HepG2 (cell line): Measurements from ENCODE around the gene SLC25A33. TPM values are rescaled to one million over a fixed set of nuclear protein-coding genes. Genes with fewer than 3 reads are reported as not detected.

ENCODE experiments used
- ATAC-seq: fragments of 200-7000 bp; cut with Tn5 transposase; 3 replicates; pipeline ENCODE4 v1.9.1; 2020; ENCODE audit warnings: mild to moderate bottlenecking, moderate library complexity
- BruUV-seq: library from RNA; stranded (reverse); fragments of 400-500 nt; replicated peaks from 2 replicates; lab custom pipeline; 2021; lab: Mats Ljungman, UMichigan
- CTCF ChIA-PET: fragments of 300-600 bp; formaldehyde crosslinking; extraction: SDS; loops from one replicate; lab custom pipeline; 2021; ENCODE audit warnings: low total read pairs, inconsistent platforms, low intra/inter-chr PET ratio; lab: Yijun Ruan, JAX
- POLR2A ChIA-PET: fragments of 350-600 bp; sonication (Branson Sonifier 250); formaldehyde crosslinking; loops from one replicate; lab custom pipeline; 2020; ENCODE audit warnings: antibody characterized with exemption, inconsistent platforms; lab: Yijun Ruan, JAX
- DNase-seq: peaks from one replicate; pipeline ENCODE4 v3.0.0-alpha.2; 2015; ENCODE audit warnings: low spot score
- FAIRE-seq: peaks from 3 replicates; lab custom pipeline; 2011; peaks lifted over from hg19 to GRCh38; lab: Jason Lieb, UNC
- H2AFZ ChIP-seq: one replicate; pipeline ENCODE4 v1.6.1; 2011; ENCODE audit warnings: low read length, inconsistent platforms
- H3K27ac ChIP-seq: fragments of 300-600 bp; 3 replicates; pipeline ENCODE4 v1.8.0; 2011; ENCODE audit warnings: mixed run types, mild to moderate bottlenecking, mixed read lengths, low read length, inconsistent platforms; ENCODE audit not compliant: insufficient read depth; ENCODE audit errors: extremely low read length
- H3K27me3 ChIP-seq, 2 experiments: fragments of 200-600 bp in 1 of 2; 2 replicates in 1 of 2; 3 replicates in 1 of 2; pipeline versions ENCODE4 v1.6.0 to v1.8.0; 2011; ENCODE audit warnings: low read length in 2 of 2, mild to moderate bottlenecking in 2 of 2, moderate library complexity in 2 of 2, inconsistent platforms in 1 of 2; ENCODE audit not compliant: insufficient read depth in 2 of 2, control insufficient read depth in 1 of 2
- H3K36me3 ChIP-seq, 2 experiments: fragments of 200-600 bp in 1 of 2; replicated peaks in 1 of 2; 2 replicates in 1 of 2; 3 replicates in 1 of 2; pipeline versions ENCODE4 v1.5.1 to v1.8.0; 2011; ENCODE audit warnings: low read length in 2 of 2, inconsistent platforms in 1 of 2; ENCODE audit not compliant: insufficient read depth in 2 of 2, control insufficient read depth in 1 of 2
- H3K4me1 ChIP-seq: 2 replicates; pipeline ENCODE4 v1.5.1; 2012; ENCODE audit warnings: low read length, inconsistent platforms; ENCODE audit not compliant: insufficient read depth
- H3K4me2 ChIP-seq: 2 replicates; pipeline ENCODE4 v1.6.0; 2011; ENCODE audit warnings: low read depth, low read length, inconsistent platforms
- H3K4me3 ChIP-seq, 3 experiments: fragments of 200-600 bp in 1 of 3; sonication (generic), shearing (Covaris generic) in 1 of 3; replicated peaks in 1 of 3; 2 replicates each; pipeline ENCODE4 v1.5.1; 2011 to 2016; ENCODE audit warnings: low read length in 3 of 3, inconsistent platforms in 2 of 3, low read depth in 2 of 3, mild to moderate bottlenecking in 2 of 3, control low read depth in 1 of 3, mixed read lengths in 1 of 3; ENCODE audit not compliant: insufficient read depth in 1 of 3
- H3K79me2 ChIP-seq: one replicate; pipeline ENCODE4 v1.6.1; 2011; ENCODE audit warnings: low read length, inconsistent platforms; ENCODE audit not compliant: insufficient read depth
- H3K9ac ChIP-seq: 2 replicates; pipeline ENCODE4 v1.6.0; 2011; ENCODE audit warnings: mild to moderate bottlenecking, low read depth, low read length, inconsistent platforms; ENCODE audit not compliant: insufficient read depth
- H3K9me3 ChIP-seq: 2 replicates; pipeline ENCODE4 v1.5.1; 2012; ENCODE audit warnings: mild to moderate bottlenecking, low read length
- H4K20me1 ChIP-seq: 2 replicates; pipeline ENCODE4 v1.6.0; 2011; ENCODE audit warnings: inconsistent platforms, mild to moderate bottlenecking, low read length, moderate library complexity; ENCODE audit not compliant: insufficient read depth
- ADNP ChIP-seq: sonication (generic); formaldehyde crosslinking; IDR thresholded peaks from 2 replicates; pipeline ENCODE4 v1.4.0; 2020; ENCODE audit warnings: missing genetic modification reagents
- CBX2 ChIP-seq, 2 experiments: fragments of 200-600 bp in 1 of 2; sonication (generic); formaldehyde crosslinking in 1 of 2; IDR thresholded peaks; 2 replicates each; pipeline versions ENCODE4 v1.7.0 to v1.8.1; 2018 to 2022; ENCODE audit warnings: low read depth in 2 of 2, low read length in 1 of 2, mild to moderate bottlenecking in 1 of 2, missing genetic modification reagents in 1 of 2
- CREBL2 ChIP-seq: sonication (generic); formaldehyde crosslinking; IDR thresholded peaks from 2 replicates; pipeline ENCODE4 v1.8.1; 2023; ENCODE audit warnings: missing genetic modification reagents, mild to moderate bottlenecking, borderline replicate concordance
- EP300 ChIP-seq, 3 experiments: sonication (generic) in 1 of 3; formaldehyde crosslinking in 1 of 3; IDR thresholded peaks; 2 replicates each; pipeline versions ENCODE4 v1.5.1 to v1.6.1; 2011 to 2020; ENCODE audit warnings: low read depth in 2 of 3, low read length in 2 of 3, borderline replicate concordance in 1 of 3, improper control_type of control experiment in 1 of 3, mild to moderate bottlenecking in 1 of 3, missing genetic modification reagents in 1 of 3, moderate library complexity in 1 of 3
- SNAPC4 ChIP-seq: sonication (generic); formaldehyde crosslinking; IDR thresholded peaks from 2 replicates; pipeline ENCODE4 v1.4.0; 2020; ENCODE audit warnings: mild to moderate bottlenecking, missing genetic modification reagents
- WGBS: methylation state at CpG from one replicate; pipeline ENCODE4 v1.1.6; 2017; ENCODE audit warnings: low lambda C conversion rate; 5-methylcytosine and 5-hydroxymethylcytosine counted together
- in situ Hi-C: cut with HindIII; loops from 2 replicates; pipeline ENCODE4 v1.10.0; 2017; ENCODE audit warnings: low pct_unique_long_range_greater_than_20kb; ENCODE audit not compliant: extremely low pct_ligation_motif_present
- intact Hi-C: fragments of 100-400 bp; cut with micrococcal nuclease; formaldehyde crosslinking; loops from one replicate; pipeline ENCODE4 v1.10.0; 2022; ENCODE audit not compliant: unreplicated experiment
- polyA plus RNA-seq, 8 experiments: library from polyadenylated mRNA; depleted of rRNA in 3 of 8; stranded (reverse) in 7 of 8; unstranded in 1 of 8; fragments of >200 nt; fragmentation: Illumina TruSeq in 4 of 8; extraction: Trizol in 4 of 8; gene quantifications; 2 replicates each; pipeline versions ENCODE4 v1.2.1 to v1.2.3, GENCODE V29; 2011 to 2016; ENCODE audit warnings: low read depth in 4 of 8, missing spikeins in 1 of 8, mixed read lengths in 1 of 8; ENCODE audit not compliant: insufficient read depth in 1 of 8
- total RNA-seq, 5 experiments: library from RNA; depleted of rRNA; stranded (reverse); fragments of >200 nt; fragmentation: Illumina TruSeq; extraction: Trizol; gene quantifications; 2 replicates each; pipeline ENCODE4 v1.2.3, GENCODE V29; 2016; ENCODE audit warnings: low read depth in 1 of 5

The SLC25A33 gene
- total and polyA plus RNA-seq, 2 of the 13 experiments (the other 11 are each of a cell fraction or from before 2014, with no cell fraction given): 15.4 to 50.3 TPM

DNA sequence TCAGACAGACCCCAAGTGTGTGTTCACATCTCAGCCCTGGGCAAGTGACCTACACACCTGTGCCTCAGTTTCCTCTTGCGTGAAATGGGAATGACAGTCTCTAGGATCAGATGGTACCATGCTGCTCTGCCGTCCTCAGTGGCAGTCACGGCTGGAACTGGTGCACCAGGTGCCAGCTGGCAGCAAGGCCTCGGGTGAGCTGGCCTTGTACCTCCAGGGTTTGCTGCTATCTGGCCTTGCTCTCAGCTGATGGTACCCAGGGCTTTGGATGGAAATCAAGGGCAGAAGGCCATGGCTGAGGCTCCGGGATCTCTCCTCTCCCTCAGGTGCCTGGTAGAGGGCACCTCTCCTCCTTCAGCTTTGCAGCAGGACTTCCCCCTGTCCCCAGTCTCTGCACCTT lies 70.7 kb downstream of the SLC25A33 start (continued):
- no peak for TF ChIP-seq EP300 (IDR thresholded peaks at IDR 0.05; ENCODE audit: low read depth in 2 of 2, low read length in 2 of 2)
- no peak for TF ChIP-seq EP300 (CRISPR knock-in tag; IDR thresholded peaks at IDR 0.05; ENCODE audit: borderline replicate concordance)
- TF ChIP-seq ADNP (CRISPR knock-in tag): no peak
- no peak for TF ChIP-seq CBX2 (IDR thresholded peaks at IDR 0.05; ENCODE audit: low read depth, low read length)
- no peak for TF ChIP-seq CBX2 (CRISPR knock-in tag; IDR thresholded peaks at IDR 0.05; ENCODE audit: low read depth)
- TF ChIP-seq SNAPC4 (CRISPR knock-in tag): no peak

DNA sequence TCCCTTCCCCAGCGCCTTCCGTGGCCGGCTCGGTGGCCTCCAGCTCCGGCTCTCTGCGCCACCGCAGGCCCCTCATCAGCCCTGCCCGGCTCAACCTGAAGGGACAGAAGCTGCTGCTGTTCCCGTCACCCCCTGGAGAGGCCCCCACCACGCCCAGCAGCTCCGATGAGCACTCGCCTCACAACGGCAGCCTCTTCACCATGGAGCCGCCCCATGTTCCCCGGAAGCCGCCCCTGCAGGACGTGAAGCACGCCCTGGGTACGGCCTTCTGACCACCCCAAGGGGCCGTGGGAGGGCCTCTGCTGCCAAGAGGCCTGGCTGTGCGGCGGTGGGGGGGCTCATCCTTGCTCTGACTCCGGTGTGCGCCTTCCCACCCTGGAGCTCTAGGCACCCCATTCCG lies 71.3 kb downstream of the SLC25A33 start:
- CTCF ChIA-PET: no interaction called here
- ATAC-seq: no peak

More for the DNA sequence above, 71.3 kb downstream of the SLC25A33 start:
- no peak overlapping the region for H3K4me3 ChIP-seq
- H3K9me3 ChIP-seq: no peaks in the 10 kb centered on the region
- H3K4me1 ChIP-seq: no peaks in the 10 kb centered on the region
- H3K4me2 ChIP-seq: no peak overlapping the region
- 91% methylated on average over 22 of the region's 25 CpGs for WGBS
- H3K36me3 ChIP-seq: peaks cover 17 to 28% of the 10 kb centered on the region in 2 experiments; a peak in 4 of 5 replicates
- POLR2A ChIA-PET: no interaction called here
- in situ Hi-C loops: no loop called here
- intact Hi-C loops: no loop called here
- H4K20me1 ChIP-seq: no peaks in the 10 kb centered on the region
- no peak for TF ChIP-seq CREBL2 (CRISPR knock-in tag)
- no TSS peak for BruUV-seq
- H3K27ac ChIP-seq: no peak overlapping the region
- H3K27me3 ChIP-seq: no peaks in the 10 kb centered on the region
- DNase-seq: no peak
- no peak overlapping the region for H2AFZ ChIP-seq
- no peaks in the 10 kb centered on the region for H3K79me2 ChIP-seq
- FAIRE-seq: no peak
- H3K9ac ChIP-seq: no peak overlapping the region
